Body of pancreas (tissue), 4 donors: ENCODE data around the gene ZNF219. TPM values are rescaled to one million over a fixed set of nuclear protein-coding genes. Genes with fewer than 3 reads are reported as not detected.
A peak's percentile ranks its signal among the peaks of the same experiment; 100 is the strongest.
"Not testable (repeated sequence)": the region's sequence is repeated elsewhere in the genome, so short reads cannot be mapped to it uniquely, and the experiment has no call there.

Experiments used
- ATAC-seq: fragments of 150-250 bp; one replicate; pipeline ENCODE4 v1.9.1; 2016
- DNase-seq, 4 donors: peaks; one replicate each; pipeline ENCODE4 v3.0.0-alpha.2; 2019
- H3K27ac ChIP-seq, 4 donors: fragments of 200-600 bp; sonication (generic); 1 replicate in 3 of 4; 2 replicates in 1 of 4; pipeline versions ENCODE4 v1.5.1 to v1.6.1; 2016 to 2019; ENCODE audit warnings: mild to moderate bottlenecking in 1 of 4, mixed read lengths in 1 of 4, moderate library complexity in 1 of 4
- H3K27me3 ChIP-seq, 2 donors: fragments of 200-600 bp; sonication (generic); one replicate each; pipeline ENCODE4 v1.6.0; 2016; ENCODE audit warnings: mild to moderate bottlenecking in 1 of 2
- H3K36me3 ChIP-seq, 2 donors: fragments of 200-600 bp; sonication (generic); replicated peaks in 1 of 2; 2 replicates each; pipeline ENCODE4 v1.5.1; 2016; ENCODE audit warnings: low read depth in 2 of 2; ENCODE audit not compliant: insufficient read depth in 1 of 2
- H3K4me1 ChIP-seq: fragments of 200-600 bp; sonication (generic); one replicate; pipeline ENCODE4 v1.6.0; 2016
- H3K4me3 ChIP-seq, 2 donors: fragments of 200-600 bp; sonication (generic); 1 replicate in 1 of 2; 2 replicates in 1 of 2; pipeline ENCODE4 v1.5.1; 2016 to 2019
- H3K9me3 ChIP-seq, 3 donors: fragments of 200-600 bp; sonication (generic); 1 replicate in 2 of 3; 2 replicates in 1 of 3; pipeline ENCODE4 v1.5.1; 2016
- POLR2A ChIP-seq, 3 donors: fragments of 450-650 bp; IDR thresholded peaks; one replicate each; pipeline ENCODE4 v1.6.1; 2016; ENCODE audit warnings: antibody characterized with exemption in 3 of 3, mild to moderate bottlenecking in 2 of 3
- WGBS, 2 donors: methylation state at CpG; one replicate each; pipeline ENCODE4 v1.1.5; 2017; 5-methylcytosine and 5-hydroxymethylcytosine counted together
- intact Hi-C: fragments of 100-400 bp; cut with DNase I; formaldehyde crosslinking; loops from one replicate; pipeline ENCODE4 v1.15.1; 2023
- small RNA-seq: library from RNA; depleted of rRNA; stranded (forward); fragments of <200 nt; gene quantifications from one replicate; pipeline ENCODE3, GENCODE V24; 2016
- total RNA-seq, 2 donors: library from RNA; depleted of rRNA; stranded (reverse); fragments of >200 nt; gene quantifications; one replicate each; pipeline ENCODE4 v1.1.0, GENCODE V29; 2016
- TF ChIP-seq, protein P1 (sequence below), 7 experiments: fragments of 450-650 bp in 4 of 7; fragments of 200-600 bp in 3 of 7; sonication (generic) in 3 of 7; IDR thresholded peaks; one replicate each; pipeline ENCODE4 v1.5.1; 2016 to 2019; ENCODE audit warnings: antibody characterized with exemption in 7 of 7

ZNF219 gene
- total RNA-seq, 2 donors from 2014 or later = 28.3 to 39.2 TPM

DNA sequence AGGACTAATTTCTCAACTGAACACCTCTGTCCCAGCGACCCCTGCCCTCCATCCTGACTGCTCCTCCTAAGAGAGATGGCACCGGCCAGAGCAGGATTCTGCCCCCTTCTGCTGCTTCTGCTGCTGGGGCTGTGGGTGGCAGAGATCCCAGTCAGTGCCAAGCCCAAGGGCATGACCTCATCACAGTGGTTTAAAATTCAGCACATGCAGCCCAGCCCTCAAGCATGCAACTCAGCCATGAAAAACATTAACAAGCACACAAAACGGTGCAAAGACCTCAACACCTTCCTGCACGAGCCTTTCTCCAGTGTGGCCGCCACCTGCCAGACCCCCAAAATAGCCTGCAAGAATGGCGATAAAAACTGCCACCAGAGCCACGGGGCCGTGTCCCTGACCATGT, 55.5 kb downstream of the ZNF219 start:
- WGBS, 2 donors = 30 to 40% methylated on average over 8 of the region's 8 CpGs
- no peak overlapping the region for H3K4me3 ChIP-seq
- no peaks in the 10 kb centered on the region for H3K9me3 ChIP-seq
- no peaks in the 10 kb centered on the region for H3K36me3 ChIP-seq
- H3K27me3 ChIP-seq = no peaks in the 10 kb centered on the region
- H3K4me1 ChIP-seq = peaks cover 65% of the 10 kb centered on the region
- H3K27ac ChIP-seq = peak overlapping the region; percentile 67 to 76 (median 74)
- TF ChIP-seq, protein P1, sequence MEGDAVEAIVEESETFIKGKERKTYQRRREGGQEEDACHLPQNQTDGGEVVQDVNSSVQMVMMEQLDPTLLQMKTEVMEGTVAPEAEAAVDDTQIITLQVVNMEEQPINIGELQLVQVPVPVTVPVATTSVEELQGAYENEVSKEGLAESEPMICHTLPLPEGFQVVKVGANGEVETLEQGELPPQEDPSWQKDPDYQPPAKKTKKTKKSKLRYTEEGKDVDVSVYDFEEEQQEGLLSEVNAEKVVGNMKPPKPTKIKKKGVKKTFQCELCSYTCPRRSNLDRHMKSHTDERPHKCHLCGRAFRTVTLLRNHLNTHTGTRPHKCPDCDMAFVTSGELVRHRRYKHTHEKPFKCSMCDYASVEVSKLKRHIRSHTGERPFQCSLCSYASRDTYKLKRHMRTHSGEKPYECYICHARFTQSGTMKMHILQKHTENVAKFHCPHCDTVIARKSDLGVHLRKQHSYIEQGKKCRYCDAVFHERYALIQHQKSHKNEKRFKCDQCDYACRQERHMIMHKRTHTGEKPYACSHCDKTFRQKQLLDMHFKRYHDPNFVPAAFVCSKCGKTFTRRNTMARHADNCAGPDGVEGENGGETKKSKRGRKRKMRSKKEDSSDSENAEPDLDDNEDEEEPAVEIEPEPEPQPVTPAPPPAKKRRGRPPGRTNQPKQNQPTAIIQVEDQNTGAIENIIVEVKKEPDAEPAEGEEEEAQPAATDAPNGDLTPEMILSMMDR (IDR thresholded peaks at IDR 0.05) = no peak
- TF ChIP-seq POLR2A (IDR thresholded peaks at IDR 0.05) = no peak
- DNase-seq (peak; percentile 38 to 69 (median 58)), ATAC-seq (no peak)
- intact Hi-C loops = no loop called here

DNA sequence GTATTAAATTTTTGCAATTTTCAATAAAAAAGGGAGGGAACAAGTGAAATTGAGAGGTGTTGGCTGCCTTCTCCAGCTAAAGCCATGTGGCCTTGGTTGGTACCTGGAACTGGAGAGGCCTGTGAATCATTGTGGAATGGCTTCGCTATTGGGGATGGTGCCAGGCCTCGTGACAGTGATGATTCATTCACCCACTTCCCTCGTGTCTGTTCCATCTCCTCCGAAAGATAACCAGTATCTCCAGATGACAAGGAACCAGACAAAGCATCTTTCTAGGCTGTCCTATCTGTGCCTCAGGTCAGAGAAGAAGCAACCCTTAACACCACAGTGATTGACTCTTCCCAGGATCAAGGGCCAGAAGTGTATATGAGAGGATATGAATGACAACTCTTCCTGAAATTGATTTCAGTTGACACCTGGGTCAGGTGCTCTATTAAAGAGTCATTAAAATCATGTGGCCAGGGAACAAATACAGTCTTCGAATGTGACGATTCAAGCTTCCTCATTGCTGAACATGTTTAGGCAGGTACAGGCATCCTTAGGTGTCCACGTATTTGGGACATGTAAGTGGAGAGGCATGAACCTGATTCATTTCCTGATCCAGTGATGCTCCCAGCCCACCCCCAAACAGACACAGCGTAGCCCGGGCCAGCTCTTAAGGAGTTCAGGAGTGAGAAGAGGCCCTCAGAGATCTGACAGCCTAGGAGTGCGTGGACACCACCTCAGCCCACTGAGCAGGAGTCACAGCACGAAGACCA, 56.6 kb downstream of the ZNF219 start, which contains the start of gene RNASE7:
Gene RNASE7, plus strand, starts transcription at position 687 of the 758 bp plus-strand sequence. CDS start 631 bp downstream, outside the sequence.
- H3K27ac ChIP-seq = peak within 1 kb of the TSS; percentile 67 to 76 (median 74)
- H3K4me1 ChIP-seq = peaks cover 59% of the 10 kb centered on the region
- intact Hi-C loops = no loop called here
- WGBS, 2 donors = 59 to 61% methylated on average over 11 of the region's 11 CpGs
- H3K4me3 ChIP-seq = no peak within 1 kb of the TSS
- TF ChIP-seq, protein P1 (IDR thresholded peaks at IDR 0.05) = no peak
- no peak for TF ChIP-seq POLR2A (IDR thresholded peaks at IDR 0.05)
- no peaks in the 10 kb centered on the region for H3K9me3 ChIP-seq
- no peaks in the 10 kb centered on the region for H3K27me3 ChIP-seq
- H3K36me3 ChIP-seq = no peaks in the 10 kb centered on the region
- ATAC-seq (no peak), DNase-seq (peak in 2 of 4 donors; percentile 31 to 59)

DNA sequence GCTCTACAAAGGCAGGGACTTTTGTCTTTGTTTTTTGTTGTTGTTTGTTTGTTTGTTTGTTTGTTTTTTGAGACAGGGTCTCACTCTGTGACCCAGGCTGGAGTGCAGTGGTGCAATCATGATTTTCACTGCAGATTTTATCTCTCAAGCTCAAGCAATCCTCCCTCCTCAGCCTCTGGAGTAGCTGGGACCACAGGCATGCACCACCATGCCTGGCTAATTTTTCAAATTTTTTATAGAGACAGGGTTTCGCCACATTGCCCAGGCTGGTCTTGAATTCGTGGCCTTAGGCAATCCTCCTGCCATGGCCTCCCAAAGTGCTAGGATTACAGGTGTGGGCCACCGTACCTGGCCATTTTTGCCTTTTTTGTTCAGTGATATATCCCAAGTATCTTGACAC, 57.5 kb downstream of the ZNF219 start:
- H3K27ac ChIP-seq, H3K4me3 ChIP-seq, H3K36me3 ChIP-seq, H3K9me3 ChIP-seq, H3K27me3 ChIP-seq, ATAC-seq, DNase-seq, intact Hi-C loops: not testable (repeated sequence)
- 64 to 73% methylated on average over 3 of the region's 3 CpGs for WGBS, 2 donors
- H3K4me1 ChIP-seq = peaks cover 59% of the 10 kb centered on the region

GRCh38 chr14:21040370-21040925, 58.0 kb downstream of the ZNF219 start:
- H3K27ac ChIP-seq = peak overlapping the region in 3 of 4 donors; percentile 73 to 84 (median 76)
- ATAC-seq = no peak
- no peaks in the 10 kb centered on the region for H3K9me3 ChIP-seq
- 60 to 65% methylated on average over 8 of the region's 8 CpGs for WGBS, 2 donors
- H3K36me3 ChIP-seq = no peaks in the 10 kb centered on the region
- no peaks in the 10 kb centered on the region for H3K27me3 ChIP-seq
- TF ChIP-seq, protein P1 (IDR thresholded peaks at IDR 0.05) = no peak
- no peak for TF ChIP-seq POLR2A (IDR thresholded peaks at IDR 0.05)
- no peak overlapping the region for H3K4me3 ChIP-seq
- intact Hi-C loops = no loop called here
- peaks cover 59% of the 10 kb centered on the region for H3K4me1 ChIP-seq
- DNase-seq = no peak

Small RNA genes within 50 kb of the gene (small RNA-seq; reads per million reads assigned to genes)
- gene RNU6-252P = not detected

Other genes starting within 250 kb of the ZNF219 start
- gene RNASE3, start 207.3 kb downstream of the ZNF219 start, total RNA-seq = not detected
- not detected for gene RNASE2, start 143.2 kb downstream of the ZNF219 start, total RNA-seq
- gene METTL17, start 108.7 kb downstream of the ZNF219 start, total RNA-seq = 10 to 100 TPM; 39.2 to 73.7 TPM
- not detected for gene SLC39A2, start 99.4 kb downstream of the ZNF219 start, total RNA-seq
- 100 to 1,000 TPM; 133 to 178 TPM for gene NDRG2, start 73.6 kb downstream of the ZNF219 start, total RNA-seq
- gene TPPP2, start 68.4 kb downstream of the ZNF219 start, total RNA-seq = 1 to 10 TPM in 1 of 2 donors, not detected in 1; 1.3 TPM
- gene RNASE13, start 63.8 kb downstream of the ZNF219 start, total RNA-seq = not detected
- gene RNASE7, start 56.3 kb downstream of the ZNF219 start, total RNA-seq = 1 to 10 TPM in 1 of 2 donors, not detected in 1; 1.0 TPM
- not detected for gene RNASE8, start 40.8 kb downstream of the ZNF219 start, total RNA-seq
- 100 to 1,000 TPM in 1 of 2 donors, 10 to 100 TPM in 1; 58.4 to 142 TPM for gene ARHGEF40, start 28.4 kb downstream of the ZNF219 start, total RNA-seq
- gene TMEM253, start 2.4 kb upstream of the ZNF219 start, total RNA-seq = 1 to 10 TPM in 1 of 2 donors, not detected in 1; 1.3 TPM
- gene OR5AU1, start 57.4 kb upstream of the ZNF219 start, total RNA-seq = not detected
- 100 to 1,000 TPM; 245 to 251 TPM for gene HNRNPC, start 170.8 kb upstream of the ZNF219 start, total RNA-seq
- gene RPGRIP1, start 181.4 kb upstream of the ZNF219 start, total RNA-seq = not detected